ENCODE results near the gene OR1J2. TPM values are rescaled to one million over a fixed set of nuclear protein-coding genes. Genes with fewer than 3 reads are reported as not detected.

The OR1J2 gene
- total and polyA plus RNA-seq, 9 of the 15 experiments (the other 6 are each of a cell fraction or from before 2014, with no cell fraction given), result not detected

GRCh38 chr9:122519376-122519775 lies 8.8 kb downstream of the OR1J2 start:
- H3K79me2 ChIP-seq (ENCODE audit: control insufficient read depth, insufficient read depth, low read length), result no peaks in the 10 kb centered on the region
- WGBS (ENCODE audit: insufficient coverage, low coverage, missing lambda C conversion rate), result 3% methylated on average over 3 of the region's 3 CpGs
- POLR2A ChIA-PET, result no interaction called here
- CTCF ChIA-PET (ENCODE audit: low intra/inter-chr PET ratio), result no interaction called here
- no peak overlapping the region for H3K4me3 ChIP-seq
- no peaks in the 10 kb centered on the region for H3K4me1 ChIP-seq (replicated peaks in 1 of 2; ENCODE audit: control insufficient read depth in 2 of 2, insufficient read depth in 2 of 2, low read length in 2 of 2)
- no peaks in the 10 kb centered on the region for H3K9me1 ChIP-seq (ENCODE audit: control insufficient read depth, insufficient read depth, low read length)
- no peaks in the 10 kb centered on the region for H3K36me3 ChIP-seq (ENCODE audit: control insufficient read depth, insufficient read depth, low read length)
- FAIRE-seq, result no peak
- intact Hi-C loops (cut with micrococcal nuclease) (no loop called here), in situ Hi-C loops (cut with MboI) (no loop called here)
- TF ChIP-seq ZNF277 (CRISPR knock-in tag; IDR thresholded peaks at IDR 0.05; ENCODE audit: borderline replicate concordance) (no peak), THRA (IDR thresholded peaks at IDR 0.05) (no peak), THRAP3 (IDR thresholded peaks at IDR 0.05; ENCODE audit: borderline replicate concordance) (no peak), CEBPG (CRISPR knock-in tag; IDR thresholded peaks at IDR 0.05) (no peak), CEBPG (tag; conservative IDR thresholded peaks at IDR 0.05 in 1 of 2, IDR thresholded peaks at IDR 0.05 in 1 of 2) (no peak), MAFK (IDR thresholded peaks at IDR 0.05; ENCODE audit: low read length) (no peak), DDX20 (tag; IDR thresholded peaks at IDR 0.05; ENCODE audit: low read depth) (no peak), ZBTB17 (CRISPR knock-in tag; IDR thresholded peaks at IDR 0.05) (no peak), SRSF3 (IDR thresholded peaks at IDR 0.05; ENCODE audit: insufficient read depth, low read length) (no peak), ATF1 (CRISPR knock-in tag; IDR thresholded peaks at IDR 0.05) (no peak), ATF1 (tag; IDR thresholded peaks at IDR 0.05) (no peak), HCFC1 (IDR thresholded peaks at IDR 0.05; ENCODE audit: low read depth, low read length) (no peak), MTF1 (CRISPR knock-in tag; IDR thresholded peaks at IDR 0.05; ENCODE audit: borderline replicate concordance) (no peak), ARHGAP35 (IDR thresholded peaks at IDR 0.05; ENCODE audit: partially characterized antibody) (no peak)
- TF ChIP-seq, protein P1, sequence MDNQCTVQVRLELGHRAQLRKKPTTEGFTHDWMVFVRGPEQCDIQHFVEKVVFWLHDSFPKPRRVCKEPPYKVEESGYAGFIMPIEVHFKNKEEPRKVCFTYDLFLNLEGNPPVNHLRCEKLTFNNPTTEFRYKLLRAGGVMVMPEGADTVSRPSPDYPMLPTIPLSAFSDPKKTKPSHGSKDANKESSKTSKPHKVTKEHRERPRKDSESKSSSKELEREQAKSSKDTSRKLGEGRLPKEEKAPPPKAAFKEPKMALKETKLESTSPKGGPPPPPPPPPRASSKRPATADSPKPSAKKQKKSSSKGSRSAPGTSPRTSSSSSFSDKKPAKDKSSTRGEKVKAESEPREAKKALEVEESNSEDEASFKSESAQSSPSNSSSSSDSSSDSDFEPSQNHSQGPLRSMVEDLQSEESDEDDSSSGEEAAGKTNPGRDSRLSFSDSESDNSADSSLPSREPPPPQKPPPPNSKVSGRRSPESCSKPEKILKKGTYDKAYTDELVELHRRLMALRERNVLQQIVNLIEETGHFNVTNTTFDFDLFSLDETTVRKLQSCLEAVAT (IDR thresholded peaks at IDR 0.05), result no peak
- no peak for DNase-seq (ENCODE audit: extremely low read depth in 1 of 4, low spot score in 3 of 4)
- no peak for ATAC-seq
- H3K27ac ChIP-seq (ENCODE audit: extremely low read depth, low read depth, low read length), result no peak overlapping the region
- no peak overlapping the region for H3K9ac ChIP-seq (ENCODE audit: insufficient read depth in 1 of 2, low read depth in 2 of 2, low read length in 2 of 2)
- BruUV-seq (replicated peaks), result no TSS peak
- H3K4me2 ChIP-seq (ENCODE audit: insufficient read depth, low read length), result no peak overlapping the region
- H3K9me3 ChIP-seq (replicated peaks; ENCODE audit: control insufficient read depth, insufficient read depth, low read depth, low read length), result no peaks in the 10 kb centered on the region
- no peak overlapping the region for H2AFZ ChIP-seq (ENCODE audit: low read depth, low read length)
- H3K27me3 ChIP-seq (ENCODE audit: control insufficient read depth in 2 of 2, insufficient read depth in 2 of 2, low read length in 2 of 2), result peaks cover 5 to 19% of the 10 kb centered on the region in 2 experiments; a peak in 4 of 5 replicates
- no peaks in the 10 kb centered on the region for H4K20me1 ChIP-seq (replicated peaks; ENCODE audit: control insufficient read depth, insufficient read depth, low read length)

Data from K562 (cell line).